CD14-positive monocyte (primary cell): ENCODE measurements around the gene PIAS1. TPM values are rescaled to one million over a fixed set of nuclear protein-coding genes. Genes with fewer than 3 reads are reported as not detected.

ENCODE experiments used
- DNase-seq, 3 donors: peaks; one replicate each; pipeline ENCODE4 v3.0.0-alpha.2; 2011 to 2022
- H2AFZ ChIP-seq: 2 replicates; pipeline ENCODE4 v1.6.0; 2012; ENCODE audit warnings: mild to moderate bottlenecking, low read depth, low read length, inconsistent platforms; ENCODE audit not compliant: insufficient read depth, poor library complexity, severe bottlenecking
- H3K27ac ChIP-seq, 2 donors: 1 replicate in 1 of 2; 2 replicates in 1 of 2; pipeline ENCODE4 v1.5.1; 2012 to 2013; ENCODE audit warnings: low read length in 2 of 2, control low read depth in 1 of 2, inconsistent platforms in 1 of 2, low read depth in 1 of 2, mild to moderate bottlenecking in 1 of 2
- H3K27me3 ChIP-seq, 2 donors: one replicate each; pipeline versions ENCODE4 v1.6.0 to v1.6.1; 2011 to 2013; ENCODE audit warnings: low read length in 2 of 2; ENCODE audit not compliant: control insufficient read depth in 2 of 2, insufficient read depth in 2 of 2
- H3K36me3 ChIP-seq, 2 donors: replicated peaks in 1 of 2; 1 replicate in 1 of 2; 2 replicates in 1 of 2; pipeline versions ENCODE4 v1.5.1 to v1.6.1; 2012 to 2013; ENCODE audit warnings: low read length in 2 of 2, control low read depth in 1 of 2, inconsistent platforms in 1 of 2, mild to moderate bottlenecking in 1 of 2; ENCODE audit not compliant: insufficient read depth in 2 of 2, control insufficient read depth in 1 of 2
- H3K4me1 ChIP-seq, 2 donors: 1 replicate in 1 of 2; 2 replicates in 1 of 2; pipeline versions ENCODE4 v1.5.1 to v1.6.1; 2012 to 2013; ENCODE audit warnings: low read length in 2 of 2, control low read depth in 1 of 2, inconsistent platforms in 1 of 2, mild to moderate bottlenecking in 1 of 2, moderate library complexity in 1 of 2; ENCODE audit not compliant: insufficient read depth in 2 of 2, control insufficient read depth in 1 of 2
- H3K4me2 ChIP-seq: replicated peaks from 2 replicates; pipeline ENCODE3; 2012; ENCODE audit warnings: low read length, moderate library complexity, mild to moderate bottlenecking; ENCODE audit not compliant: poor library complexity, severe bottlenecking; ENCODE audit errors: extremely low read depth
- H3K4me3 ChIP-seq, 3 experiments: fragments of 200-600 bp in 1 of 3; sonication (generic) in 1 of 3; replicated peaks in 1 of 3; 1 replicate in 2 of 3; 2 replicates in 1 of 3; pipeline ENCODE4 v1.5.1; 2011 to 2013; ENCODE audit warnings: low read length in 3 of 3, mild to moderate bottlenecking in 3 of 3, control low read depth in 2 of 3, low read depth in 2 of 3, inconsistent platforms in 1 of 3, moderate library complexity in 1 of 3
- H3K79me2 ChIP-seq: 2 replicates; pipeline ENCODE4 v1.6.0; 2012; ENCODE audit warnings: mild to moderate bottlenecking, control low read depth, inconsistent platforms, low read length, moderate library complexity; ENCODE audit not compliant: insufficient read depth
- H3K9ac ChIP-seq: 2 replicates; pipeline ENCODE4 v1.6.0; 2017; ENCODE audit warnings: low read length, mild to moderate bottlenecking; ENCODE audit not compliant: insufficient read depth, poor library complexity, severe bottlenecking
- H3K9me3 ChIP-seq, 2 donors: replicated peaks in 1 of 2; 1 replicate in 1 of 2; 2 replicates in 1 of 2; pipeline versions ENCODE4 v1.5.1 to v1.6.1; 2012 to 2013; ENCODE audit warnings: low read length in 2 of 2, control low read depth in 1 of 2; ENCODE audit not compliant: control insufficient read depth in 1 of 2, insufficient read depth in 1 of 2
- H4K20me1 ChIP-seq: 2 replicates; pipeline ENCODE4 v1.6.0; 2012; ENCODE audit warnings: mild to moderate bottlenecking, low read length, control low read depth, moderate library complexity; ENCODE audit not compliant: insufficient read depth
- H3K27ac Mint-ChIP-seq, 7 donors: one replicate each; pipeline ENCODE4 v1.8.0; 2020; ENCODE audit warnings: mild to moderate bottlenecking in 7 of 7, mixed read lengths in 7 of 7, moderate library complexity in 6 of 7, inconsistent platforms in 2 of 7
- H3K27me3 Mint-ChIP-seq, 3 donors: one replicate each; pipeline ENCODE4 v1.8.0; 2021 to 2022; ENCODE audit warnings: low read depth in 3 of 3, mild to moderate bottlenecking in 3 of 3, mixed read lengths in 3 of 3, moderate library complexity in 3 of 3, inconsistent platforms in 1 of 3
- H3K36me3 Mint-ChIP-seq, 2 donors: one replicate each; pipeline ENCODE4 v1.8.0; 2020; ENCODE audit warnings: mixed read lengths in 2 of 2, inconsistent platforms in 1 of 2, mild to moderate bottlenecking in 1 of 2
- H3K4me1 Mint-ChIP-seq: one replicate; pipeline ENCODE4 v1.8.0; 2020; ENCODE audit warnings: mild to moderate bottlenecking, mixed read lengths
- H3K4me3 Mint-ChIP-seq, 2 donors: one replicate each; pipeline ENCODE4 v1.8.0; 2020; ENCODE audit warnings: mild to moderate bottlenecking in 2 of 2, mixed read lengths in 2 of 2, moderate library complexity in 1 of 2
- H3K9me3 Mint-ChIP-seq, 7 donors: one replicate each; pipeline ENCODE4 v1.8.0; 2020 to 2022; ENCODE audit warnings: mixed read lengths in 7 of 7, mild to moderate bottlenecking in 6 of 7, moderate library complexity in 6 of 7, inconsistent platforms in 2 of 7
- CTCF ChIP-seq: fragments of 200-600 bp; IDR thresholded peaks from one replicate; pipeline ENCODE4 v1.8.0; 2022; ENCODE audit warnings: antibody characterized with exemption, mild to moderate bottlenecking
- WGBS: methylation state at CpG from one replicate; pipeline ENCODE4 v1.1.5; 2013; ENCODE audit warnings: missing lambda C conversion rate; ENCODE audit not compliant: insufficient coverage; 5-methylcytosine and 5-hydroxymethylcytosine counted together
- intact Hi-C, 2 donors: fragments of 100-400 bp; cut with micrococcal nuclease; formaldehyde crosslinking; loops; one replicate each; pipeline versions ENCODE4 v1.15.0 to v1.15.1; 2023
- polyA plus RNA-seq, 3 donors: library from polyadenylated mRNA; depleted of rRNA in 1 of 3; unstranded in 2 of 3; stranded (reverse) in 1 of 3; fragments of 300-500 nt in 2 of 3; fragments of >200 nt in 1 of 3; fragmentation: Illumina TruSeq in 2 of 3; gene quantifications; 1 replicate in 2 of 3; 2 replicates in 1 of 3; pipeline ENCODE4 v1.2.3, GENCODE V29; 2012 to 2021

The PIAS1 gene
- polyA plus RNA-seq, 3 donors = 47.3 to 109 (median 89.8) TPM

GRCh38 chr15:68227643-68228142 is 173.6 kb downstream of the PIAS1 start:
- H3K27ac Mint-ChIP-seq = peak overlapping the region in 4 of 7 donors; percentile 27 to 82 (median 56)

More at GRCh38 chr15:68227643-68228142, 173.6 kb downstream of the PIAS1 start:
- no peak overlapping the region for H2AFZ ChIP-seq
- H4K20me1 ChIP-seq = peaks cover 44% of the 10 kb centered on the region
- no peaks in the 10 kb centered on the region for H3K36me3 ChIP-seq
- TF ChIP-seq CTCF = no peak
- Mint-ChIP-seq H3K27me3 (peaks cover 0 to 3% (median 2%) of the 10 kb centered on the region in 3 donors), H3K36me3 (peaks cover 0 to 6% of the 10 kb centered on the region in 2 donors), H3K9me3 (no peaks in the 10 kb centered on the region), H3K4me3 (peak overlapping the region in 1 of 2 donors; percentile 94), H3K4me1 (peaks cover 42% of the 10 kb centered on the region)
- no peaks in the 10 kb centered on the region for H3K9me3 ChIP-seq
- no peak overlapping the region for H3K9ac ChIP-seq
- peak overlapping the region; percentile 99 for H3K4me2 ChIP-seq
- no peak for DNase-seq
- H3K4me1 ChIP-seq = peaks cover 45 to 46% of the 10 kb centered on the region in 2 donors
- WGBS = 97% methylated on average over 6 of the region's 9 CpGs
- no peaks in the 10 kb centered on the region for H3K27me3 ChIP-seq
- peak overlapping the region in 1 of 3 experiments; percentile 93 for H3K4me3 ChIP-seq
- H3K79me2 ChIP-seq = peaks cover 72% of the 10 kb centered on the region
- intact Hi-C loops = loop anchor here in 1 of 2 donors (10.0 kb wide), 1 partner anchor 173 kb away; the partner anchor contains the start of gene PIAS1
- no peak overlapping the region for H3K27ac ChIP-seq
